NCI-H2081 (cell line): ENCODE results near the gene QPCT.
"Not testable (repeated sequence)": the region's sequence is repeated elsewhere in the genome, so short reads cannot be mapped to it uniquely, and the experiment has no call there.

Experiments
- DNase-seq, 2 experiments: peaks; one replicate each; lab custom pipeline; 2025; lab: John Stamatoyannopoulos, UW

Gene QPCT

GRCh38 chr2:37344453-37345361 lies at the start of gene QPCT:
TSS of gene QPCT (plus strand) at chr2:37344630. CDS start at chr2:37344732, 102 bp downstream.
- peak; percentile 43 to 46 for DNase-seq

- not testable (repeated sequence) for DNase-seq
These were observed 49.6 kb upstream of the QPCT start for GRCh38 chr2:37294858-37295257.

DNA sequence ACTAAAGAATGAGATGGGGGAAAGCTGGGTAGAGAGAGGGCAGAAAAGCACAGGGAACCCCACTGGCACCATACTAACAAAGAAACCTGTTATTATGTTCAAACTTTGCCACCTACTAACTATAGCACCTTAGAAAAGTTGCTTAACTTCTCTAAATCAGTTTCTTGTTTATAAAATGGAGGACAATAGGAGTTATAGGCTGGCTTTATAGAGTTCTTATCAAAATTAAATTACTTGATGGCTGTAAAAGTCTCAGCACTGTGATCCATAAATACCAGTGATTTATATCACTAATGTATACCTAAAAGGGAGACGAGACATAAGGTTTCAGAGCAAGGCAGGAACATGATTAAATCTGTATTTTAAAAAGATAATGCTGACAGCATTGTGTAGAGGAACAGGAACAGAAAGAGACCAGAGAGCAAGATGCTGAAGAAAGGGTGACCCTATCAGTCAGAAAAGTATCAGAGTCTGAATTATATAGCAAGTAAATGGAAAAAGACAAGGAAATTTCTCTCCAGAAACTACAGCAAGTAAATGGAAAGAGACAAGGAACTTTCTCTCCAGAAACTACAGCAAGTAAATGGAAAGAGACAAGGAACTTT lies 48.9 kb upstream of the QPCT start:
- DNase-seq, result no peak

DNA sequence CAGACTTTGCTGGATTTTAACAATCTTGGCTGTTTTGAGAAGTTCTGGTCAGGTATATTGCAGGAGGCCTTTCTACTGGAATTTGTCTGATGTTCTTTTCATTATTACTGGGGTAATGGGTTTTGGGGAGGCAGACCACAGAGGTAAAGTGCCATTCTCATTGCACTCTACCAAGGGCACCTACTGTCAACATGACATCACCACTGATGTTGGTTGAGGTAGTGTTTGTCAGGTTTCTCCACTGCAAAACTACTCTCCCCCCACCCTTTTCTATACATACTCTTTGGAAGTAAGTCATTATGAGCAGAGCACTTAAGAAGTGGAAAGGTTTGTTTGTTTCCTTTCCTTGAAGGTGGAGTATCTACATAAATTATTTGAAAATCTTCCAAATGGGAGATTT lies 46.8 kb upstream of the QPCT start:
- no peak for DNase-seq

DNA sequence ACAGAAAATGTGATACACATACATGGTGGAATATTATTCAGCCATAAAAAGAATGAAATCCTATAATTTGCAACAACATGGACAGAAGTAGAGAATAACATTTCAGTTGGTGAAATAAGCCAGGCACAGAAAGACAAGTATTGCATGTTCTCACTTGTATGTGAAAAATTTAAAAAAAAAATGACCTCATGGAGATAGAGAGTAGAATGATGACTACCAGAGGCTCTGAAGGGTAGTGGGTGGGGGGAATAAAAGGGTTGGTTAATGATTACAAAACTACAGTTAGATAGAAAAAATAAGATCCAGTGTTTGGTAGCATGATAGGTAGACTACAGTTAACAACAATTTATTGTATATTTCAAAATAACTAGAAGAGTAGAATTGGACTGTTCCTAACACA lies 44.3 kb upstream of the QPCT start:
- no peak for DNase-seq

GRCh38 chr2:37300578-37300977 lies 43.9 kb upstream of the QPCT start:
- DNase-seq, result no peak

GRCh38 chr2:37301408-37301807 lies 43.0 kb upstream of the QPCT start:
- DNase-seq, result no peak

GRCh38 chr2:37302701-37303252 lies 41.7 kb upstream of the QPCT start:
- no peak for DNase-seq

GRCh38 chr2:37306024-37306423 lies 38.4 kb upstream of the QPCT start:
- DNase-seq, result peak; percentile 68 to 91

GRCh38 chr2:37307500-37307899 lies 36.9 kb upstream of the QPCT start:
- DNase-seq, result no peak

DNA sequence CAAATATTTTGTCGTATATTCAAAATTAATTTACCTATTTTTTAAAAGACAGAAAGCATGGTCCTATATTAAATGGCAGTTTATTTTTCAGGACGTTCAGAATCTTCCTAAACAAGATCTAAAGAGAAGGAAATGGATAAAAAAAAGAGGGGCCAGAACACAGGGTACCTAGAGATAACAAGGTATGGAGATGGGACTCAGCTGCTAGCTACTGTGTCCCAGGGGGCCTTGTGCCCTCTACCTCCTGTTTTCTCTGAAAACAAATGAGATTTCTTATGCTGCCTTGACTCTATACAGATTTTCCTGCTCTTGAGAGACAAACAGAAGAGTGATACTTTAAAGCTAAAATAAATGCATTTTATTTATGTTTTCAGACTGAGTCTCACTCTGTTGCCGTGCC lies 29.1 kb upstream of the QPCT start:
- no peak for DNase-seq

DNA sequence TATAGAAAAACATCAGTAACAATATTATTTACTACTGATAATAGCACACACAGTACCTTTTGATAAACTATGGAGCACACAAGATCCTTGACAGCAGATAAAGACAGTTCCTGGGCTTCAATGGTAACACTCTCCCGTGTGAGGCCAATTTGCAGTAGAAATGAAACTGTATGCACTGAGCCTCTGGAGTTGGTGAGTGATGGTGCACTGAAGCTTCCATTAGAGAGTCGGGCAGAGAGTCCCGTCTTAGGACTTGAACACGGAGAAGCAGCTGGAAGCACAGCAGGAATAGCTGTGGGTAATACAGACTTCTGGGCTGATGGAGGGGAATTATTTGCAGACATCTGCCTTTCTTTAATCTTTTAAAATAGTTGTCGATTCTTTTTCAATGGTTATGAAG lies 28.2 kb upstream of the QPCT start:
- DNase-seq, result no peak

DNA sequence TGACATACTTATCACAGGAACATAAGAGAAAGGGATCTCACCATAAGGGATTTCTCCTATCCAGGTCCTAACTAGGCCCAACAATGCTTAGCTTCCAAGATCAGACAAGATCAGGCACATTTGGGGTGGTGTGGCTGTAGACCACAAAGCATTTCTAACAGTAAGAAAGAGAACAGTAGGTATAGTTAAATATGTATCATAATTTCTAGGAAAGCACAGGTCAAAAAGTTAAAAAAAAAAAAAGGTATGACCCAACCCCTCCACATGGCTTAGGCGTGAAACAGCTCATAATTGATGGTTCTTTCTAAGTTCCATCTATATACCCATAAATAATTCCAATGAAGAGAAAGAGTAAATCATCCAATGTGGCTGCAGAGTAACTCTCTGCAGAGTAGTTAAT lies 26.7 kb upstream of the QPCT start:
- no peak for DNase-seq

- no peak for DNase-seq
These were observed 26.0 kb upstream of the QPCT start for GRCh38 chr2:37318401-37318800.

- no peak for DNase-seq
These were observed 24.4 kb upstream of the QPCT start for GRCh38 chr2:37319754-37320609.

- no peak for DNase-seq
These were observed 23.3 kb upstream of the QPCT start for GRCh38 chr2:37321029-37321682.

DNA sequence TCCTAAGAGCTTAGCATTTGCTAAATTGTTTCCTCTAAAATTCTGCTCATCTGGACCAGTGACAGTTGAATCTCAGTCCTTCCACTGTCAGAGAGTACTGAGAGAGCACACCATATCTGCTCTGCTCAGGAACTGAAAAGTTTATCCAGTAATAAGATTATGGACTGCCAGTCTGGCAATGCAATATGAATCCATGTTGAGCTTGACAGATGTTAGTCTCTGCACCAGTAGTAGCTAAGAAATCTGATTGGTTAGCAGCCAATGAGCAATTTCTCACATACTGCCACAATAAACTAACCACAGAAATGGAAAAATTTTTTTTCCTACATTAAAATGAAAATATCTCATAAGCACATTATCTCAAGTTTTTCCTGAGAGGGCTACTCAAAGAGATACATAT lies 22.1 kb upstream of the QPCT start:
- DNase-seq, result no peak

- no peak for DNase-seq
These were observed 21.2 kb upstream of the QPCT start for GRCh38 chr2:37323176-37323780.

- peak; percentile 39 to 63 for DNase-seq
These were observed 20.5 kb upstream of the QPCT start for GRCh38 chr2:37323781-37324535.

DNA sequence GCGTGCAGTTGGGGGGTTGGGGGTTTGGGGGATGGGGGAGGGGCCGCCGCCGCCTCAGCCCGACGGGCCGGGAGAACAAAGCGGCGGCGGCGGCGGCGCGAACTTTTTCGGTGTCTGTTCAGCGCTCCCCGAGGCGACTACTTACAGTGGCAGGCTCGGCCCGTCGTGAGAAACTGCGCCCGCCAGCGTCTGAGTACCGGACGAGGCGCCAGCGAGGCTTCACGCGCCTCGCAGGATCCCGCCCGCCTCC lies 20.0 kb upstream of the QPCT start:
- no peak for DNase-seq
